Right ventricle myocardium inferior (tissue), 1 donor: ENCODE results near the gene TRMT11. TPM values are rescaled to one million over a fixed set of nuclear protein-coding genes. Genes with fewer than 3 reads are reported as not detected.

Experiments
- total RNA-seq: library from RNA; stranded (reverse); fragmentation: NEBNext Ultra II Directional; extraction: Animal tissue kit (Norgen Biotek cat#: 25700); gene quantifications from one replicate; pipeline ENCODE4 v1.2.1, GENCODE V29; 2021
- donor health status: DM: no; HTN: yes; CAD: no; lungs with severe emphysema.

TRMT11 gene
- total RNA-seq, 1 donor from 2014 or later, result 8.0 TPM

Other genes starting within 250 kb of the TRMT11 start
- gene HEY2, start 236.9 kb upstream of the TRMT11 start, total RNA-seq, result 57.5 TPM
- gene NCOA7, start 195.6 kb upstream of the TRMT11 start, total RNA-seq, result 12.5 TPM
- gene HINT3, start 29.8 kb upstream of the TRMT11 start, total RNA-seq, result 34.8 TPM